Measurements from ENCODE around the gene RASGEF1B.

DNA sequence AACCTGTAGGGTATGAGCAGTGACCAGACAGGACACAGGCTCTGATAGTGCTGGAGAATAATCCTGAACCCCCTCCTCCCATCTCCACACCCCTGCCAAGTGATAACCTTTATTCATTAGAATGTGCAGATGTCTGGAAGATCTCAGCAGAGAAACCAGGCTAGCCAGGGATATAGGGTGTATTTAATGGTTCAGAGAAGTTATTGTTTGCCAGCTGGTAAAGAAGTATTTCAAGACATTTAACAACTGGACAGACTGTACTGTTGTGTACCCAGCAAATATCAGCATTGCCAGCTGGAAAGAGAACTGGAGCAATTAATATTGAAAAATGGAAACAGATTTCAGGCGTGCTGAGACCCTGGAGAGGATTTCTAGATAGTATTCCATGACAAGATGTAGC, 94.5 kb downstream of the RASGEF1B start:
- TF ChIP-seq POLR2A (IDR thresholded peaks at IDR 0.05), result no peak
- TF ChIP-seq, protein P1, sequence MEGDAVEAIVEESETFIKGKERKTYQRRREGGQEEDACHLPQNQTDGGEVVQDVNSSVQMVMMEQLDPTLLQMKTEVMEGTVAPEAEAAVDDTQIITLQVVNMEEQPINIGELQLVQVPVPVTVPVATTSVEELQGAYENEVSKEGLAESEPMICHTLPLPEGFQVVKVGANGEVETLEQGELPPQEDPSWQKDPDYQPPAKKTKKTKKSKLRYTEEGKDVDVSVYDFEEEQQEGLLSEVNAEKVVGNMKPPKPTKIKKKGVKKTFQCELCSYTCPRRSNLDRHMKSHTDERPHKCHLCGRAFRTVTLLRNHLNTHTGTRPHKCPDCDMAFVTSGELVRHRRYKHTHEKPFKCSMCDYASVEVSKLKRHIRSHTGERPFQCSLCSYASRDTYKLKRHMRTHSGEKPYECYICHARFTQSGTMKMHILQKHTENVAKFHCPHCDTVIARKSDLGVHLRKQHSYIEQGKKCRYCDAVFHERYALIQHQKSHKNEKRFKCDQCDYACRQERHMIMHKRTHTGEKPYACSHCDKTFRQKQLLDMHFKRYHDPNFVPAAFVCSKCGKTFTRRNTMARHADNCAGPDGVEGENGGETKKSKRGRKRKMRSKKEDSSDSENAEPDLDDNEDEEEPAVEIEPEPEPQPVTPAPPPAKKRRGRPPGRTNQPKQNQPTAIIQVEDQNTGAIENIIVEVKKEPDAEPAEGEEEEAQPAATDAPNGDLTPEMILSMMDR (IDR thresholded peaks at IDR 0.05), result no peak

Data from right lobe of liver (tissue), 4 donors.